ENCODE results near the gene BCAN. TPM values are rescaled to one million over a fixed set of nuclear protein-coding genes. Genes with fewer than 3 reads are reported as not detected.

The BCAN gene
- polyA plus RNA-seq, 2 of the 4 experiments (the other 2 are of a cell fraction), result not detected

DNA sequence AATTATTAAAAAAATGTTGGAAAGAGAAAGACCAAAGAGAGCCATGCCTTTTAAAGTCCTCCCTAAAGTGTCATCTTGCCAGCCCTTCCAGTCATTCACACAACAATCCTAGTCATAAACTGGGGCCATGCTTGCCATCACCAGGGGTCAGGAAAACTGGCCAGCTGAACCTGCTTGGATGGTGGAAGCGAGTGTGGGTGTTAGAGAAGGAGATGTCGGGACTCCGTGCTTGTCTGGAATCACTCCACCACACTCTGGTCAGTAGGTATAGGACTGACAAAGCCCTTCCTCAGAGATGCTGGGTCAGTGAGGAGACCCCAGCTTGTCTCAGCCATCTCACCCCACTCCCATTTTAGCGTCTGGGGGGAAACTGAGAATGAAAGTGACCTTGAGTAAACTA is 26.0 kb upstream of the BCAN start (continued):
- TF ChIP-seq HEYL (CRISPR knock-in tag; IDR thresholded peaks at IDR 0.05) (no peak), FOXS1 (CRISPR knock-in tag; IDR thresholded peaks at IDR 0.05) (no peak), MAZ (IDR thresholded peaks at IDR 0.05; ENCODE audit: borderline replicate concordance, low read depth, low read length) (no peak)

- no peak overlapping the region for H3K4me3 ChIP-seq
- WGBS (ENCODE audit: missing lambda C conversion rate), result 15% methylated on average over 5 of the region's 5 CpGs
- peak in 1 of 2 experiments; percentile 64; a peak in 3 of 6 replicates for ATAC-seq
- TF ChIP-seq FOSL2 (IDR thresholded peaks at IDR 0.05) (no peak), FOSL2 (CRISPR knock-in tag; IDR thresholded peaks at IDR 0.05) (no peak), GATA3 (IDR thresholded peaks at IDR 0.05; ENCODE audit: borderline replicate concordance) (peak; percentile 83)
- no peak for FAIRE-seq
- CTCF ChIA-PET, result interaction anchor here (1.1 to 25.7 kb wide), 9 partner anchors 9 to 171 kb away, joined by 3 to 495 read pairs (median 5); partner anchors contain the start of genes MEF2D, NES and TTC24
- H3K9me3 ChIP-seq, result no peaks in the 10 kb centered on the region
- H3K4me1 ChIP-seq, result peaks cover 15% of the 10 kb centered on the region
- H3K27ac ChIP-seq, result peak overlapping the region in 1 of 2 experiments; percentile 70; a peak in 1 of 6 replicates
- POLR2A ChIA-PET, result no interaction called here
- peak overlapping the region; percentile 54 for H3K4me2 ChIP-seq
- DNase-seq (ENCODE audit: low read depth in 1 of 2, low spot score in 1 of 2), result peak in 1 of 2 experiments; percentile 58
These were observed 25.5 kb upstream of the BCAN start for GRCh38 chr1:156616463-156616862.

GRCh38 chr1:156618853-156619581 is 22.9 kb upstream of the BCAN start, which contains the start of gene HAPLN2:
HAPLN2 (plus strand) TSS chr1:156619415; CDS start chr1:156623491, 4,076 bp downstream.
- no peaks in the 10 kb centered on the region for H3K9me3 ChIP-seq
- TF ChIP-seq CTCF (IDR thresholded peaks at IDR 0.05), result peak; percentile 54
- TF ChIP-seq, protein P1, sequence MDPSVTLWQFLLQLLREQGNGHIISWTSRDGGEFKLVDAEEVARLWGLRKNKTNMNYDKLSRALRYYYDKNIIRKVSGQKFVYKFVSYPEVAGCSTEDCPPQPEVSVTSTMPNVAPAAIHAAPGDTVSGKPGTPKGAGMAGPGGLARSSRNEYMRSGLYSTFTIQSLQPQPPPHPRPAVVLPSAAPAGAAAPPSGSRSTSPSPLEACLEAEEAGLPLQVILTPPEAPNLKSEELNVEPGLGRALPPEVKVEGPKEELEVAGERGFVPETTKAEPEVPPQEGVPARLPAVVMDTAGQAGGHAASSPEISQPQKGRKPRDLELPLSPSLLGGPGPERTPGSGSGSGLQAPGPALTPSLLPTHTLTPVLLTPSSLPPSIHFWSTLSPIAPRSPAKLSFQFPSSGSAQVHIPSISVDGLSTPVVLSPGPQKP (IDR thresholded peaks at IDR 0.05; ENCODE audit: low read depth, low read length), result no peak
- peak; percentile 35; the same call in 1 of the 3 replicates for TF ChIP-seq SMC3 (IDR thresholded peaks at IDR 0.05)
- peak in 1 of 2 experiments; percentile 20; a peak in 1 of 5 replicates for TF ChIP-seq RAD21 (conservative IDR thresholded peaks at IDR 0.05 in 1 of 2, IDR thresholded peaks at IDR 0.05 in 1 of 2)
- H3K4me1 ChIP-seq, result peaks cover 15% of the 10 kb centered on the region
- peak; percentile 72 to 78 for ATAC-seq
- H3K4me2 ChIP-seq, result no peak within 1 kb of the TSS
- H3K27ac ChIP-seq, result no peak within 1 kb of the TSS; a peak in 1 of 6 replicates
- ChIA-PET CTCF (interaction anchor here (0.6 to 25.7 kb wide), 25 partner anchors 6 to 306 kb away, joined by 3 to 495 read pairs (median 4); partner anchors contain the start of genes BCAN and NES), POLR2A (no interaction called here)
- no peak within 1 kb of the TSS for H3K4me3 ChIP-seq
- DNase-seq (ENCODE audit: low read depth in 1 of 2, low spot score in 1 of 2), result peak; percentile 50 to 56
- FAIRE-seq, result no peak
- WGBS (ENCODE audit: missing lambda C conversion rate), result 6% methylated on average over 7 of the region's 7 CpGs

DNA sequence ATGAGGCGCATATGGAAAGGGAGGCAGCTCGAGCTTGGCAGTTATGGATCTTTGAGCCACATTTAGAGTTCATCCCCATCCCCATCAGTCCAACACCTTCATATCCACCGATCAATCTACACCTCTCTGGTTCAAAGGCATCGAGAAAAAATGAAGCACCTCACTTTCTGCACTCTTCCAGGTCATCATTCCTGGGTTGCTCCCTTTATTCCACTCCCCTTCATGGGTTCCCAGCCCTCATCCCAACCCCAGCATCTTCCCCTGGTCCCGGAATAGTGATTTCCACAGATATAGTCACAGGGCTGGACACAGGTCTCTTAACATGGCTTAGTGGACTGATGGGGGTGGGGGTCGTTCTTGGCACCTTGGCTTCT is 22.3 kb upstream of the BCAN start:
- Histone ChIP-seq H3K9me3 (no peaks in the 10 kb centered on the region), H3K27ac (no peak overlapping the region; a peak in 1 of 6 replicates), H3K4me1 (peaks cover 16% of the 10 kb centered on the region), H3K4me2 (no peak overlapping the region), H3K4me3 (no peak overlapping the region)
- POLR2A ChIA-PET, result no interaction called here
- CTCF ChIA-PET, result interaction anchor here (0.6 to 25.7 kb wide), 26 partner anchors 6 to 270 kb away, joined by 3 to 495 read pairs (median 4); partner anchors contain the start of genes BCAN and NES
- FAIRE-seq, result no peak
- DNase-seq (ENCODE audit: low read depth in 1 of 2, low spot score in 1 of 2), result no peak
- TF ChIP-seq TP53 (CRISPR knock-in tag; IDR thresholded peaks at IDR 0.05) (no peak), CBX8 (IDR thresholded peaks at IDR 0.05) (no peak), NR3C1 (IDR thresholded peaks at IDR 0.05) (no peak), NFE2L2 (conservative IDR thresholded peaks at IDR 0.05; ENCODE audit: low read length) (no peak), MYC (IDR thresholded peaks at IDR 0.05; ENCODE audit: borderline replicate concordance, low read length) (no peak), CEBPB (IDR thresholded peaks at IDR 0.05) (no peak), FOXS1 (CRISPR knock-in tag; IDR thresholded peaks at IDR 0.05) (no peak), MAZ (IDR thresholded peaks at IDR 0.05; ENCODE audit: borderline replicate concordance, low read depth, low read length) (no peak), FOSL2 (IDR thresholded peaks at IDR 0.05) (no peak), FOSL2 (CRISPR knock-in tag; IDR thresholded peaks at IDR 0.05) (no peak), TFCP2L1 (CRISPR knock-in tag; IDR thresholded peaks at IDR 0.05) (no peak), HOXA7 (CRISPR knock-in tag; IDR thresholded peaks at IDR 0.05) (no peak), RFX5 (IDR thresholded peaks at IDR 0.05) (no peak), KDM5A (IDR thresholded peaks at IDR 0.05) (no peak), HOXB5 (CRISPR knock-in tag; IDR thresholded peaks at IDR 0.05) (no peak), POLR2AphosphoS2 (conservative IDR thresholded peaks at IDR 0.05; ENCODE audit: low read length) (no peak)
- TF ChIP-seq, protein P2, sequence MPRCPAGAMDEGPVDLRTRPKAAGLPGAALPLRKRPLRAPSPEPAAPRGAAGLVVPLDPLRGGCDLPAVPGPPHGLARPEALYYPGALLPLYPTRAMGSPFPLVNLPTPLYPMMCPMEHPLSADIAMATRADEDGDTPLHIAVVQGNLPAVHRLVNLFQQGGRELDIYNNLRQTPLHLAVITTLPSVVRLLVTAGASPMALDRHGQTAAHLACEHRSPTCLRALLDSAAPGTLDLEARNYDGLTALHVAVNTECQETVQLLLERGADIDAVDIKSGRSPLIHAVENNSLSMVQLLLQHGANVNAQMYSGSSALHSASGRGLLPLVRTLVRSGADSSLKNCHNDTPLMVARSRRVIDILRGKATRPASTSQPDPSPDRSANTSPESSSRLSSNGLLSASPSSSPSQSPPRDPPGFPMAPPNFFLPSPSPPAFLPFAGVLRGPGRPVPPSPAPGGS (IDR thresholded peaks at IDR 0.05), result no peak
- TF ChIP-seq, protein P3, sequence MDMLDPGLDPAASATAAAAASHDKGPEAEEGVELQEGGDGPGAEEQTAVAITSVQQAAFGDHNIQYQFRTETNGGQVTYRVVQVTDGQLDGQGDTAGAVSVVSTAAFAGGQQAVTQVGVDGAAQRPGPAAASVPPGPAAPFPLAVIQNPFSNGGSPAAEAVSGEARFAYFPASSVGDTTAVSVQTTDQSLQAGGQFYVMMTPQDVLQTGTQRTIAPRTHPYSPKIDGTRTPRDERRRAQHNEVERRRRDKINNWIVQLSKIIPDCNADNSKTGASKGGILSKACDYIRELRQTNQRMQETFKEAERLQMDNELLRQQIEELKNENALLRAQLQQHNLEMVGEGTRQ (IDR thresholded peaks at IDR 0.05), result no peak
- WGBS (ENCODE audit: missing lambda C conversion rate), result 11% methylated on average over 6 of the region's 6 CpGs
- ATAC-seq, result no peak

Data from A549 (cell line).